SK-N-MC (cell line): ENCODE results near the gene SLC44A1.

ENCODE experiments used
- EZH2 ChIP-seq: fragments of 200-600 bp; sonication (generic); IDR thresholded peaks from one replicate; pipeline ENCODE4 v1.6.1; 2017; ENCODE audit warnings: antibody characterized with exemption
- FOXP2 ChIP-seq: optimal IDR thresholded peaks from 2 replicates; pipeline ENCODE3; 2011; ENCODE audit warnings: mild to moderate bottlenecking, moderate library complexity; ENCODE audit not compliant: insufficient read depth; ENCODE audit errors: extremely low read length, control extremely low read depth
- POLR2AphosphoS5 ChIP-seq: IDR thresholded peaks from 2 replicates; pipeline ENCODE4 v1.6.1; 2012; ENCODE audit warnings: mild to moderate bottlenecking, low read depth, low read length, borderline replicate concordance

DNA sequence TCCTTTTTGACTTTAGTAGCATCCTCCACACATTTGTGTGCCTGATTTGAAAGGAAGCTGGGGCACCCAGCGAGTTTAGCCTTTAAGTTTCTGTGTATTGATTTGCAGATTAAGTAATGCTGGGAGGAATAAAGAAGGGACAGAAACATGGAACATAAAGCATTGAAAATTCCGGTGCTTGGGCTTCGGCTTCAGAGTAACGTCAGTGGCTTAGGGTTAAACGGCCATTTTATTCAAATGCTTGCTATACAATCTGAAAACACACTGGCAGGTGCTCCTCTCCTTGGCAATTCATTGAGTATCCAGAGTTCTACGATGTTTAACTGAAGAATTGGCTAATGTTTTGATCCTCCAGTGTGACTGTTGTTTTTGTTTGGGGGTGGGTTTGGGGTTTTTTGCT lies 145.3 kb downstream of the SLC44A1 start:
- TF ChIP-seq EZH2 = no peak
- TF ChIP-seq POLR2AphosphoS5 = no peak
- TF ChIP-seq FOXP2 = no peak
